HEK293T (cell line): Measurements from ENCODE around the gene NINJ1.
A peak's percentile ranks its signal among the peaks of the same experiment; 100 is the strongest.
"Not testable (repeated sequence)": the region's sequence is repeated elsewhere in the genome, so short reads cannot be mapped to it uniquely, and the experiment has no call there.

ENCODE experiments used
- CTCF ChIA-PET: fragments of 350-600 bp; formaldehyde crosslinking; extraction: SDS; loops from one replicate; lab custom pipeline; 2021; ENCODE audit warnings: antibody characterized with exemption, inconsistent platforms; lab: Yijun Ruan, JAX
- POLR2A ChIA-PET: fragments of 350-600 bp; formaldehyde crosslinking; extraction: SDS; loops from one replicate; lab custom pipeline; 2020; ENCODE audit warnings: antibody characterized with exemption, inconsistent platforms; lab: Yijun Ruan, JAX
- DNase-seq: peaks from one replicate; pipeline ENCODE4 v3.0.0; 2012; ENCODE audit warnings: mixed read lengths; ENCODE audit errors: extremely low spot score
- ARNT ChIP-seq: fragments of 450-650 bp; IDR thresholded peaks from 2 replicates; pipeline ENCODE4 v1.6.1; 2017; ENCODE audit warnings: mild to moderate bottlenecking
- BHLHE40 ChIP-seq: fragments of 450-650 bp; IDR thresholded peaks from 2 replicates; pipeline ENCODE4 v1.6.1; 2016; ENCODE audit warnings: mild to moderate bottlenecking, moderate library complexity, borderline replicate concordance
- CTBP1 ChIP-seq: fragments of 450-650 bp; IDR thresholded peaks from 2 replicates; pipeline ENCODE4 v1.6.1; 2016; ENCODE audit warnings: borderline replicate concordance
- ELF4 ChIP-seq: fragments of 450-650 bp; IDR thresholded peaks from 2 replicates; pipeline ENCODE4 v1.6.1; 2017; ENCODE audit warnings: antibody characterized with exemption
- FOXA1 ChIP-seq: fragments of 450-650 bp; IDR thresholded peaks from 2 replicates; pipeline ENCODE4 v1.6.1; 2016; ENCODE audit warnings: mild to moderate bottlenecking
- FOXK2 ChIP-seq: fragments of 450-650 bp; IDR thresholded peaks from 2 replicates; pipeline ENCODE4 v1.6.1; 2016; ENCODE audit warnings: mild to moderate bottlenecking
- FOXM1 ChIP-seq: fragments of 450-650 bp; IDR thresholded peaks from 2 replicates; pipeline ENCODE4 v1.6.1; 2017; ENCODE audit warnings: mild to moderate bottlenecking, borderline replicate concordance
- HDGF ChIP-seq: fragments of 450-650 bp; IDR thresholded peaks from 2 replicates; pipeline ENCODE4 v1.6.1; 2017; ENCODE audit warnings: antibody characterized with exemption, borderline replicate concordance
- L3MBTL2 ChIP-seq: fragments of 450-650 bp; conservative IDR thresholded peaks from 2 replicates; pipeline ENCODE4 v1.6.1; 2016; ENCODE audit warnings: mild to moderate bottlenecking
- LEF1 ChIP-seq: fragments of 450-650 bp; IDR thresholded peaks from 2 replicates; pipeline ENCODE4 v1.6.1; 2017; ENCODE audit warnings: mild to moderate bottlenecking, borderline replicate concordance
- NFRKB ChIP-seq: fragments of 450-650 bp; IDR thresholded peaks from 2 replicates; pipeline ENCODE4 v1.6.1; 2016; ENCODE audit warnings: mild to moderate bottlenecking, moderate library complexity
- PKNOX1 ChIP-seq: fragments of 450-650 bp; IDR thresholded peaks from 2 replicates; pipeline ENCODE4 v1.6.1; 2016
- SP1 ChIP-seq: fragments of 450-650 bp; IDR thresholded peaks from 2 replicates; pipeline ENCODE4 v1.6.1; 2017
- SUZ12 ChIP-seq: fragments of 450-650 bp; IDR thresholded peaks from 2 replicates; pipeline ENCODE4 v1.6.1; 2016; ENCODE audit warnings: mild to moderate bottlenecking
- TARDBP ChIP-seq: fragments of 450-650 bp; IDR thresholded peaks from 2 replicates; pipeline ENCODE4 v1.6.1; 2016
- ZNF384 ChIP-seq: fragments of 450-650 bp; IDR thresholded peaks from 2 replicates; pipeline ENCODE4 v1.6.1; 2016

NINJ1 gene

GRCh38 chr9:93117924-93118862 lies 15.9 kb downstream of the NINJ1 start:
- TF ChIP-seq FOXK2, result no peak
- no peak for TF ChIP-seq FOXA1
- TF ChIP-seq SUZ12, result no peak
- peak; percentile 23; the same call in 1 of the 2 replicates for TF ChIP-seq PKNOX1
- no peak for TF ChIP-seq TARDBP
- no peak for TF ChIP-seq LEF1
- POLR2A ChIA-PET, result interaction anchor here (1.0 to 1.1 kb wide), 2 partner anchors 16 to 448 kb away, joined by 3 to 5 read pairs; partner anchors contain the start of gene NINJ1
- no peak for DNase-seq
- CTCF ChIA-PET, result interaction anchor here (0.9 kb wide), 1 partner anchor 9 kb away, joined by 3 read pairs; no protein-coding TSS in a partner anchor

- DNase-seq, CTCF ChIA-PET, POLR2A ChIA-PET: not testable (repeated sequence)
Observed at GRCh38 chr9:93117521-93117920, 16.5 kb downstream of the NINJ1 start.

- no peak for TF ChIP-seq CTBP1
- TF ChIP-seq FOXK2, result no peak
- TF ChIP-seq ARNT, result no peak
- no peak for TF ChIP-seq TARDBP
- no peak for TF ChIP-seq FOXA1
- no peak for TF ChIP-seq ELF4
- DNase-seq, result no peak
- POLR2A ChIA-PET, result interaction anchor here (1.2 kb wide), 1 partner anchor 18 kb away, joined by 3 read pairs; the partner anchor contains the start of gene NINJ1
- CTCF ChIA-PET, result no interaction called here
Observed at GRCh38 chr9:93116072-93116961, 17.7 kb downstream of the NINJ1 start.

- CTCF ChIA-PET, result no interaction called here
- TF ChIP-seq BHLHE40 (no peak), ARNT (no peak), TARDBP (no peak), FOXA1 (no peak), HDGF (no peak)
- no peak for DNase-seq
- POLR2A ChIA-PET, result interaction anchor here (1.2 kb wide), 1 partner anchor 19 kb away, joined by 3 read pairs; the partner anchor contains the start of gene NINJ1
Observed at GRCh38 chr9:93115486-93116071, 18.5 kb downstream of the NINJ1 start.

GRCh38 chr9:93114984-93115335 lies 19.1 kb downstream of the NINJ1 start:
- CTCF ChIA-PET, result no interaction called here
- no peak for DNase-seq
- TF ChIP-seq ZNF384, result no peak
- TF ChIP-seq LEF1, result no peak
- TF ChIP-seq FOXM1, result no peak
- TF ChIP-seq FOXA1, result no peak
- TF ChIP-seq PKNOX1, result no peak
- no peak for TF ChIP-seq L3MBTL2
- no peak for TF ChIP-seq TARDBP
- no peak for TF ChIP-seq ELF4
- TF ChIP-seq SUZ12, result no peak
- no peak for TF ChIP-seq ARNT
- TF ChIP-seq NFRKB, result no peak
- TF ChIP-seq SP1, result no peak
- no peak for TF ChIP-seq BHLHE40
- POLR2A ChIA-PET, result interaction anchor here (1.2 kb wide), 1 partner anchor 19 kb away, joined by 3 read pairs; the partner anchor contains the start of gene NINJ1

GRCh38 chr9:93114169-93114983 lies 19.7 kb downstream of the NINJ1 start:
- POLR2A ChIA-PET, result interaction anchor here (1.1 kb wide), 1 partner anchor 20 kb away, joined by 4 read pairs; the partner anchor contains the start of gene NINJ1
- no peak for DNase-seq
- CTCF ChIA-PET, result no interaction called here
- TF ChIP-seq HDGF, result no peak
- TF ChIP-seq ARNT, result no peak
- no peak for TF ChIP-seq LEF1
- TF ChIP-seq ELF4, result no peak
- TF ChIP-seq PKNOX1, result no peak
- no peak for TF ChIP-seq ZNF384
- TF ChIP-seq FOXK2, result no peak
- no peak for TF ChIP-seq CTBP1
- no peak for TF ChIP-seq NFRKB
- TF ChIP-seq SP1, result no peak
- TF ChIP-seq L3MBTL2, result no peak
- TF ChIP-seq TARDBP, result no peak
- no peak for TF ChIP-seq SUZ12
- TF ChIP-seq FOXM1, result no peak
- no peak for TF ChIP-seq FOXA1
- TF ChIP-seq BHLHE40, result no peak
